Colonic mucosa (tissue), 4 donors: ENCODE measurements around the gene IQCE. TPM values are rescaled to one million over a fixed set of nuclear protein-coding genes. Genes with fewer than 3 reads are reported as not detected.

Experiments
- DNase-seq: peaks from one replicate; pipeline ENCODE4 v3.0.0-alpha.2; 2020
- H3K27ac ChIP-seq: fragments of 200-600 bp; one replicate; pipeline ENCODE4 v1.8.0; 2021
- H3K27me3 ChIP-seq: fragments of 200-600 bp; one replicate; pipeline ENCODE4 v1.8.0; 2021
- H3K36me3 ChIP-seq: fragments of 200-600 bp; one replicate; pipeline ENCODE4 v1.8.0; 2021
- H3K4me1 ChIP-seq: fragments of 200-600 bp; one replicate; pipeline ENCODE4 v1.8.0; 2021; ENCODE audit warnings: mild to moderate bottlenecking
- H3K4me3 ChIP-seq: fragments of 200-600 bp; one replicate; pipeline ENCODE4 v1.8.0; 2021
- H3K9ac ChIP-seq, 2 donors: one replicate each; pipeline ENCODE4 v1.7.0; 2013; ENCODE audit warnings: control low read depth in 2 of 2, low read depth in 2 of 2, low read length in 2 of 2
- H3K9me3 ChIP-seq: fragments of 200-600 bp; one replicate; pipeline ENCODE4 v1.8.0; 2021
- CTCF ChIP-seq: fragments of 200-600 bp; IDR thresholded peaks from one replicate; pipeline ENCODE4 v1.8.0; 2022; ENCODE audit warnings: antibody characterized with exemption, mild to moderate bottlenecking
- intact Hi-C: fragments of 100-400 bp; cut with DNase I; formaldehyde crosslinking; loops from one replicate; pipeline ENCODE4 v1.14.1; 2022
- total RNA-seq, 2 donors: library from RNA; stranded (reverse); fragmentation: NEBNext Ultra II Directional in 1 of 2; extraction: Animal tissue kit (Norgen Biotek cat#: 25700) in 1 of 2; gene quantifications; one replicate each; pipeline ENCODE4 v1.2.1, GENCODE V29; 2021
- donor health status: healthy.
- donor health status: DM: no; HTN: no; CAD: no.
- donor health status: DM: no; HTN: no; CAD: no.

The IQCE gene
- total RNA-seq, 2 donors from 2014 or later = 23.2 to 36.3 TPM

DNA sequence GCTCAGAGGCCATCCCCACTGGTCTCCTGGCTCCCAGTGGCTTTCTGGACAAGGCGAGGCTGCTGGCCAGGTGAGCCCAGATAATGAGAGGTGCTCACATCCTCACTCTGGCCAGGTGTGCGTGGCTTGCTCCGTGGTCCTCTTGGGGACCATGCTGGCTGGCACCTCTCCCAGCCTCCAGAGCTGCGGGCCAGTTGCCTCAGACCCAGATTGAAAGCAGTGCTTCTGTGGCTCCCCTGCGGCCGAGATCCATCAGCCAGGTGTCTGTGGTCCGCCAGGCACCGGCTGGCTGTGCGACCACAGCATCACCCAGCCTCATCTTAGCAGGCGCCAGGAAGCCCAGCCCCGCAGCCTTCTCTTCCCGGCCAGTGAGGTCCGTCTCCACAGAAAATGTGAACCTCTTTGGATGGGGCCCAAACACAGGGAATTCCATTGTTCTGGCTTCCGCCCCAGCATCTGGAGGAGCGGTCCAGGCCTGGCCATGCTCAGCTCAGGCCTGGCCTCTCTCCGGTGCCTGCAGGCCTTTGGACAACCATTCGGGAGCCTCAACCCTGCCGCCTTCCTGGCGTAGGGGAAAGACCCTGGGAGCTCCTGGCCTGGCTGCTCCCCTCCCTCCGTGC, 67.8 kb downstream of the IQCE start:
- peaks cover 24% of the 10 kb centered on the region for H3K4me1 ChIP-seq
- H3K9me3 ChIP-seq = no peaks in the 10 kb centered on the region
- no peak for DNase-seq
- no peaks in the 10 kb centered on the region for H3K27me3 ChIP-seq
- intact Hi-C loops = no loop called here
- no peak for TF ChIP-seq CTCF
- no peak overlapping the region for H3K4me3 ChIP-seq
- H3K9ac ChIP-seq = no peak overlapping the region
- no peak overlapping the region for H3K27ac ChIP-seq
- H3K36me3 ChIP-seq = no peaks in the 10 kb centered on the region

- no peaks in the 10 kb centered on the region for H3K9me3 ChIP-seq
- no peak for DNase-seq
- H3K27ac ChIP-seq = no peak overlapping the region
- no peaks in the 10 kb centered on the region for H3K36me3 ChIP-seq
- peaks cover 24% of the 10 kb centered on the region for H3K4me1 ChIP-seq
- no peaks in the 10 kb centered on the region for H3K27me3 ChIP-seq
- H3K9ac ChIP-seq = peak overlapping the region in 1 of 2 donors; percentile 53
- TF ChIP-seq CTCF = no peak
- H3K4me3 ChIP-seq = no peak overlapping the region
- intact Hi-C loops = no loop called here
Measured at GRCh38 chr7:2627258-2628129, 68.7 kb downstream of the IQCE start.

DNA sequence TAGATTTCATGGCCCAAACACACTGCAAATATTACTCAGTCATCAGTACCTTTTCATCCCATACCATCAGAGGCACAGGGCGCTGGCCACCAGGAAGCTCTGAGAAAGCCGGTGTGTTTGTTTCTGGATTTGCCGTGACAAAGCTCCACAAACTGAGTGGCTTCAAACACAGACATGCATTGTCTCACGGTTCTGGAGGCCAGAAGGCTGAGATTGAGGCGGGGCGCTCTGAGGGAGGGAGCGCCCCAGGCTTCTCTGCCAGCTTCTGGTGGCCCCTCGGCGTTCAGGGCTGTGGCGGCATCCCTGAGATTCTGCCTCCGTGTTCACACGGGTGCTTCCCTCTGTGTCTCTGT, 69.3 kb downstream of the IQCE start:
- Histone ChIP-seq H3K9ac (peak overlapping the region in 1 of 2 donors; percentile 53), H3K27me3 (no peaks in the 10 kb centered on the region), H3K4me3 (no peak overlapping the region), H3K27ac (no peak overlapping the region), H3K36me3 (no peaks in the 10 kb centered on the region), H3K4me1 (peaks cover 20% of the 10 kb centered on the region), H3K9me3 (no peaks in the 10 kb centered on the region)
- DNase-seq = no peak
- TF ChIP-seq CTCF = no peak
- intact Hi-C loops = no loop called here

DNA sequence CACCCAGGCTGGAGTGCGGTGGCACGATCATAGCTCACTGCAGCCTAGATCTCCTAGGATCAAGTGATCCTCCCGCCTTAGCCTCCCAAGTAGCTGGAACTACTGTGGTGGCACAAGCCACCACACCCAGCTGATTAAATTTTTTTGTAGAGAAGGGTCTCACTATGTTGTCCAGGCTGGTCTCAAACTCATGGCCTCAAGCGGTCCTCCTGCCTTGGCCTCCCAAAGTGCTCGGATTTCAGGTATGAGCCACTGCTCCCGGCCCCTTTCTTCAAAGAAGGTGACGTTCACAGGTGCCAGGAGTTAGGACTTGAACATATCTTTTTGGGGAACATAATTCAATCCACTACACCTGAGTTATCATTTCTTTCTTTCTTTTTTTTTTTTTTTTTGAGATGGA, 70.1 kb downstream of the IQCE start:
- intact Hi-C loops = no loop called here
- TF ChIP-seq CTCF = no peak
- H3K4me1 ChIP-seq = peaks cover 16% of the 10 kb centered on the region

GRCh38 chr7:2629746-2630681, 71.2 kb downstream of the IQCE start:
- peak overlapping the region; percentile 27 to 40 for H3K9ac ChIP-seq
- no peaks in the 10 kb centered on the region for H3K27me3 ChIP-seq
- no peak overlapping the region for H3K4me3 ChIP-seq
- H3K4me1 ChIP-seq = peaks cover 12% of the 10 kb centered on the region
- intact Hi-C loops = no loop called here
- DNase-seq = peak; percentile 87
- no peaks in the 10 kb centered on the region for H3K9me3 ChIP-seq
- TF ChIP-seq CTCF = no peak
- no peaks in the 10 kb centered on the region for H3K36me3 ChIP-seq
- peak overlapping the region; percentile 71 for H3K27ac ChIP-seq

More for the DNA sequence above, 70.1 kb downstream of the IQCE start:
- no peak overlapping the region for H3K4me3 ChIP-seq
- no peak for DNase-seq
- no peaks in the 10 kb centered on the region for H3K27me3 ChIP-seq
- no peaks in the 10 kb centered on the region for H3K9me3 ChIP-seq
- no peaks in the 10 kb centered on the region for H3K36me3 ChIP-seq
- no peak overlapping the region for H3K27ac ChIP-seq
- H3K9ac ChIP-seq = no peak overlapping the region
